ENCODE results near the gene SLC24A3.

The SLC24A3 gene

DNA sequence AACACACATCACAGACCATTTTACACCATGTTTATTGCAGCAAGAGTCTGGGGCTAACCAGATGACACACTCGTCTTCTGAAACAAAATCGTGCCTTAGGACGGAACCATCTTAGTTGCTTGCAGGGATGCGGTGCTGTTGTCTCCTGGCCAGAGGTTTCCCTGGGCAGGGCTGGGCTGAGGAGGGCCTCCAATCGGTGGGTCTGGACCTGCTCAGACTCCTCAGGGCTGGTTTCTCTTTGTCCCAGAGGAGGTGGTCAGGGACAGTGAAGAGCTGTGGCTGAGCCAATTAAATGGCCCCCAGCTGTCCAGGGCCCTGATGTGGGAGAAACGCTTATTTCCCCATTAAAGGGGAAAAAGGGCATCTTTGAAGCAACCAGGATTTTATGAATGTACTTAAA is 117.6 kb downstream of the SLC24A3 start:
- ChIA-PET CTCF (no interaction called here), POLR2A (no interaction called here)

DNA sequence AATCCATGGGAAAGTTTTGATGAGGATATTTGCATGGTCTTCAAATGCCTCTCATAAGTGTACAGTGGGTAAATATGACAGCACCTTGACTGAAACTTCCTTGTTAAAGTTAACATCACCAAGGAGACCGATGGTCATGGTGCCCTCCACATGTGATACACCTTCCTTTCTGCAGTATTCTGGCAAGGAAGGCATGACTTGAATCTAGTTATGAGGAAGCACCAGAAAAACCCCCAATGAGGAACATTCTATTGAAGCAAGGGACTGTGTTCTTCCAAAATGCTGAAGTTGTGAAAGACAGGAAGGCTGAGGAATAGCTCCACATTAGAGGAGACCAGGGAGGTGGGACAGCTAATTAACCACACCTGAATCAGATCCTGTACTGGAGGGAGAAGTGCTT is 118.3 kb downstream of the SLC24A3 start:
- TF ChIP-seq FOXM1 (IDR thresholded peaks at IDR 0.05; ENCODE audit: borderline replicate concordance) (no peak), CTBP1 (IDR thresholded peaks at IDR 0.05; ENCODE audit: borderline replicate concordance) (no peak), SP1 (IDR thresholded peaks at IDR 0.05) (no peak), ARNT (IDR thresholded peaks at IDR 0.05) (no peak), L3MBTL2 (conservative IDR thresholded peaks at IDR 0.05) (no peak), ELF4 (IDR thresholded peaks at IDR 0.05) (no peak), LEF1 (IDR thresholded peaks at IDR 0.05; ENCODE audit: borderline replicate concordance) (no peak), FOXA1 (IDR thresholded peaks at IDR 0.05) (no peak), ZNF384 (IDR thresholded peaks at IDR 0.05) (no peak)
- ChIA-PET POLR2A (no interaction called here), CTCF (no interaction called here)
- DNase-seq (ENCODE audit: extremely low spot score), result no peak

More for the DNA sequence above, 117.6 kb downstream of the SLC24A3 start:
- no peak for DNase-seq (ENCODE audit: extremely low spot score)
- TF ChIP-seq, protein P1, sequence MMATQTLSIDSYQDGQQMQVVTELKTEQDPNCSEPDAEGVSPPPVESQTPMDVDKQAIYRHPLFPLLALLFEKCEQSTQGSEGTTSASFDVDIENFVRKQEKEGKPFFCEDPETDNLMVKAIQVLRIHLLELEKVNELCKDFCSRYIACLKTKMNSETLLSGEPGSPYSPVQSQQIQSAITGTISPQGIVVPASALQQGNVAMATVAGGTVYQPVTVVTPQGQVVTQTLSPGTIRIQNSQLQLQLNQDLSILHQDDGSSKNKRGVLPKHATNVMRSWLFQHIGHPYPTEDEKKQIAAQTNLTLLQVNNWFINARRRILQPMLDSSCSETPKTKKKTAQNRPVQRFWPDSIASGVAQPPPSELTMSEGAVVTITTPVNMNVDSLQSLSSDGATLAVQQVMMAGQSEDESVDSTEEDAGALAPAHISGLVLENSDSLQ (IDR thresholded peaks at IDR 0.05), result no peak
- TF ChIP-seq LEF1 (IDR thresholded peaks at IDR 0.05; ENCODE audit: borderline replicate concordance) (no peak), FOXA1 (IDR thresholded peaks at IDR 0.05) (no peak), BHLHE40 (IDR thresholded peaks at IDR 0.05; ENCODE audit: borderline replicate concordance) (no peak)

DNA sequence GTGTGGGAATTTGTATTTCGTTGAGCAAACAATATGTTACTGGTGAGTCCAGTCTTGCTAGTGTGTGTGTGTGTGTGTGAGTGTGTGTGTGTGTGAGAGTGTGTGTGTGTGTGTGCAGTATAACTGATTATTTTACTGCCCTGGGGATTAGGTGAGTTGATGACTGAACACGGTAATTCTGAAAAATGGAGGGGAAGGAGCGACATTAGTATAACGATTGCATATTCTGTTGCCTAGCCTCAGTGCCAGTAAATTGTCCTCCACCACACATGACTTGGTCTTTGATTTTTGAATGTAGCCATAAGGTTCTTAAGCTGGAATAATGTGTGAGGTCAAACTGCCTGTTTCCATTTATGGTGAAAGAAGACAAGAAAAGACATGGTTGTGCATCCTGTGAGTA is 121.1 kb downstream of the SLC24A3 start:
- ChIA-PET POLR2A (no interaction called here), CTCF (no interaction called here)
- no peak for TF ChIP-seq L3MBTL2 (conservative IDR thresholded peaks at IDR 0.05)
- TF ChIP-seq, protein P1 (IDR thresholded peaks at IDR 0.05), result no peak
- no peak for TF ChIP-seq NFRKB (IDR thresholded peaks at IDR 0.05)
- TF ChIP-seq FOXK2 (IDR thresholded peaks at IDR 0.05), result no peak
- no peak for TF ChIP-seq FOXM1 (IDR thresholded peaks at IDR 0.05; ENCODE audit: borderline replicate concordance)
- no peak for TF ChIP-seq FOXA1 (IDR thresholded peaks at IDR 0.05)
- no peak for TF ChIP-seq CTBP1 (IDR thresholded peaks at IDR 0.05; ENCODE audit: borderline replicate concordance)
- no peak for TF ChIP-seq TARDBP (IDR thresholded peaks at IDR 0.05)
- no peak for DNase-seq (ENCODE audit: extremely low spot score)

DNA sequence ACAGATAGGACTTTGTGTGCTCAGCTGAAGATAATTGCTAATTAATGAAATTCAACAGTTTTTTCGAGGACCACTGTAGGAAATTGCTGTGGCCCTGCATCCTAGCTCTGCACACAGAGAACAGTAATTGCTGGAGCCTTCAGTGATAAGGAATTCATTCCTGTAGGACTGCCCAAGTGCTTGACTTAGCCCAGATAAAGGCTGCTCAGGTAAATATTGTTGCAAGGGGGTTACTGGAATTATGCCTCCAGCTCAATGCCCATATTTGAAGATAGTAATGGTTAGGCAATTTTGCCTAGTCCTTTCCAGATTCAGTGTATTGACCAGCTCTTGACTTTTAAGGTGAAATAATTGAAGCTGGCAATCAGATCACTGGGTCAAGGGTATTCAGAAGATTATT is 122.9 kb downstream of the SLC24A3 start:
- DNase-seq (ENCODE audit: extremely low spot score), result no peak

DNA sequence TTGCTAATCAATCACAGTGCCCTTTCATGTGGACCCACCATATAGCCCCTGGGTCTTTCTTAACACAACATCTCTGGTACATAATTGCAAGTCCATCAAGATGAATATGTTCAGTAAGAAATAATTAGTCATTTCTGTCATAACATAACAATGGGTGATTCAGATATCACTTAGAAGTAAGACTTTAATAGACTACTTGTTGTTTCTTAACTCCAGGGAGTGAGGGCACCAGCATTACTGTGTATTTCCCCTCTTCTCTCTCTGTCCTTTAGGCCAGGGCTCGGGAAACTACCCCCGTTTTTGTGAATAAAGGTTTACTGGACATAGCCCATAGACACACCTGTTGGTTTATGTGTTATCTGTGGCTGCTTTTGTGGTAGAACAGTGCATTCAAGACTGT is 123.5 kb downstream of the SLC24A3 start:
- POLR2A ChIA-PET, result no interaction called here
- DNase-seq (ENCODE audit: extremely low spot score), result no peak
- TF ChIP-seq ZNF384 (IDR thresholded peaks at IDR 0.05), result no peak
- no peak for TF ChIP-seq L3MBTL2 (conservative IDR thresholded peaks at IDR 0.05)
- TF ChIP-seq, protein P1 (IDR thresholded peaks at IDR 0.05), result no peak
- TF ChIP-seq FOXA1 (IDR thresholded peaks at IDR 0.05), result no peak
- TF ChIP-seq BHLHE40 (IDR thresholded peaks at IDR 0.05; ENCODE audit: borderline replicate concordance), result no peak
- TF ChIP-seq ELF4 (IDR thresholded peaks at IDR 0.05), result no peak
- no peak for TF ChIP-seq FOXK2 (IDR thresholded peaks at IDR 0.05)
- no peak for TF ChIP-seq FOXM1 (IDR thresholded peaks at IDR 0.05; ENCODE audit: borderline replicate concordance)
- TF ChIP-seq ARNT (IDR thresholded peaks at IDR 0.05), result no peak
- no peak for TF ChIP-seq CTBP1 (IDR thresholded peaks at IDR 0.05; ENCODE audit: borderline replicate concordance)
- CTCF ChIA-PET, result no interaction called here

More for the DNA sequence above, 122.9 kb downstream of the SLC24A3 start:
- TF ChIP-seq NFRKB (IDR thresholded peaks at IDR 0.05) (no peak), ELF4 (IDR thresholded peaks at IDR 0.05) (no peak), L3MBTL2 (conservative IDR thresholded peaks at IDR 0.05) (no peak), FOXA1 (IDR thresholded peaks at IDR 0.05) (no peak), SUZ12 (IDR thresholded peaks at IDR 0.05) (no peak)
- POLR2A ChIA-PET, result no interaction called here
- CTCF ChIA-PET, result no interaction called here

DNA sequence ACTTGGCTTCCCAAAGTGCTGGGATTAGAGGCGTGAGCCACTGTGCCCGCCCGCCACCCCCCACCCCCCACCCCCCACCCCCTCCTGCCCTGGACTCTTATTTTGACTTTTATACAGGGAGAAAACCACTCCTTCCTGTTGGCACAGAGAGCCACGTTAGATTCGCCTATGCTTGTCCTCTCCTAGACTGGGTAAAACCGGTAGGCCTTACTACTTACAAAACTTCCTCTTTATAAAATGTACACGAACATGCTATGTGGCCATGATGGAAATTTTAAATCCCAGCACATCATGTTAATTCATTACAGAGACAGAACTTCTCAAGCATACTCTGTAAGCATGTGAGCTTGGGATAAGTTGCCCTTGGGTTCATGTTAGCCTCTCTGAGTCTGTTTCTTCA is 124.2 kb downstream of the SLC24A3 start:
- TF ChIP-seq FOXA1 (IDR thresholded peaks at IDR 0.05), result no peak
- CTCF ChIA-PET, result no interaction called here
- no peak for DNase-seq (ENCODE audit: extremely low spot score)
- POLR2A ChIA-PET, result no interaction called here

DNA sequence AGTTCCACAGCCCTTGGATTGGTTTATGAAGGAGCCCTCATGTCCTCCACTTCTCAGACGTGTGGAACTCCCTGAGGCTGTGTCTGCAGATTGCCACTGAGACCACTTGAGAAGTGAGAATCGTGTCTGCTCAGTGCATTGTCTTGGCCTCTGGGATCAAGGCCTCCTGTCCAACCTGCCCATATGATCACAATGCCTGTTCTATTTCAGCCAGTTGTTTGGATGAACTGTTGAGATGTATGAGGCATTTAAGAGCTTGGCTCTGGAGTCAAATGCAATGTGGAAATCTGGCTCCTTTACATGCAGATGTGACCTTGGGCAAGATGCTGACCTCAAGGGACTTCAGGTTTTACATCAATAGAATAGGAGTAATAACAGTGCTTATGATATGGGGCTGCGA is 125.9 kb downstream of the SLC24A3 start:
- no peak for TF ChIP-seq ELF4 (IDR thresholded peaks at IDR 0.05)
- TF ChIP-seq FOXM1 (IDR thresholded peaks at IDR 0.05; ENCODE audit: borderline replicate concordance), result no peak
- TF ChIP-seq FOXA1 (IDR thresholded peaks at IDR 0.05), result no peak
- CTCF ChIA-PET, result no interaction called here
- DNase-seq (ENCODE audit: extremely low spot score), result no peak
- POLR2A ChIA-PET, result no interaction called here

DNA sequence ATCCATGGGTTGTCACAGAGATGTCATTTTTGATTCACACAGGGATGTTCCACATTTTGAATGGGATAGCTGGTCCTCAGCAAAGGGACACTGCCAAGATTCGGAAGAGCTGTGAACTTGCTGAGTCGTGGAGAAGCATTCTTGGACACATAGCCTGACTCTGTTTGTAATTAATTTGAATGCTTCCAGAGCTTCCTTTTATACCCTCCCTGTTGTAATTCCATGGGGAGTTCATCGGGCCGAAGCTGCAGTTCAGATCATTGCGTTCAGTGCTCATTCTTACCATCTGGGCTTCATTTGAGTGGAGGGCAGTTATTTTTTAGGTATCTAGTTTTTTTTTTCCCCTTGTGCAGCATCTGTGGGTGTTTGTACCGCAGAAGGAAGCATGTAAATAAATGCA is 126.5 kb downstream of the SLC24A3 start:
- no peak for TF ChIP-seq ZNF384 (IDR thresholded peaks at IDR 0.05)
- no peak for TF ChIP-seq NFRKB (IDR thresholded peaks at IDR 0.05)
- ChIA-PET POLR2A (no interaction called here), CTCF (no interaction called here)
- DNase-seq (ENCODE audit: extremely low spot score), result no peak
